ENCODE results near the gene ENPP1. TPM values are rescaled to one million over a fixed set of nuclear protein-coding genes. Genes with fewer than 3 reads are reported as not detected.

Gene ENPP1
- total and polyA plus RNA-seq, 9 of the 15 experiments (the other 6 are each of a cell fraction or from before 2014, with no cell fraction given) = 0.03 to 0.56 (median 0.14) TPM

DNA sequence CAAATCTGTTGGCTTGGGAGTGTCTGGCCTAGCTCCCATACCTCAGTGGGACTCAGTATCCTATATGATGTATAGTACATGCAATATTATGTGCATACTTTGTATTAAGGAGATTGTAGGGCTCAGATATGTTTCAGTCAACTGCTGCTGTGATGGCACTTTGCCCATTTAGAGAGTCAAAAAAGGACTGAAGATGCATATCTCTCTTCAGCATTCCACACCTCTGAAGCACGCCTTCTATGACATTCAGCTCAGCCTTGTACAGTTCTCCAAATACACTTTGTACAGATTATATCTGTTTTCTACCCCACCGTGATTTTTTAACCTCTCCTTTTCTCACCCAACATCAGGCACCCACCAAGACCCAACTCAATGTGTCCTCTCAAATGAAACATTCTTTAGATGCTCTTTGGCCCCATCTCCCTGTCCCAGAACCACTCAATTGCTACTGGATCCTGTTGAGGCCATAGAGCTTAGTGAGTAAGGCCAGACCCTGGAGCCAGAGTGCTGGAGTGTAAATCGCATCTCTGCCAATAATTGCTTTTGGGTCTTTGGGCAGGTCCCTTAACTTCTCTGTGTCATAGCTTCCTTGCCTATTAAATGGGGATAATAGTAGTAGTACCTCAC is 15.6 kb downstream of the ENPP1 start:
- Histone ChIP-seq H4K20me1 (replicated peaks; ENCODE audit: control insufficient read depth, insufficient read depth, low read length) (no peaks in the 10 kb centered on the region), H3K9me1 (ENCODE audit: control insufficient read depth, insufficient read depth, low read length) (no peaks in the 10 kb centered on the region), H3K9ac (ENCODE audit: insufficient read depth in 1 of 2, low read depth in 2 of 2, low read length in 2 of 2) (no peak overlapping the region), H3K79me2 (ENCODE audit: control insufficient read depth, insufficient read depth, low read length) (no peaks in the 10 kb centered on the region), H3K9me3 (replicated peaks; ENCODE audit: control insufficient read depth, insufficient read depth, low read depth, low read length) (no peaks in the 10 kb centered on the region), H3K36me3 (ENCODE audit: control insufficient read depth, insufficient read depth, low read length) (no peaks in the 10 kb centered on the region), H3K27ac (ENCODE audit: extremely low read depth, low read depth, low read length) (no peak overlapping the region), H2AFZ (ENCODE audit: low read depth, low read length) (no peak overlapping the region), H3K4me3 (no peak overlapping the region), H3K4me2 (ENCODE audit: insufficient read depth, low read length) (no peak overlapping the region), H3K27me3 (ENCODE audit: control insufficient read depth in 2 of 2, insufficient read depth in 2 of 2, low read length in 2 of 2) (no peaks in the 10 kb centered on the region; a peak in 3 of 5 replicates), H3K4me1 (replicated peaks in 1 of 2; ENCODE audit: control insufficient read depth in 2 of 2, insufficient read depth in 2 of 2, low read length in 2 of 2) (peaks cover 0 to 8% of the 10 kb centered on the region in 2 experiments; a peak in 1 of 5 replicates)
- intact Hi-C loops (cut with micrococcal nuclease) = no loop called here
- no peak for ATAC-seq
- DNase-seq (ENCODE audit: extremely low read depth in 1 of 4, low spot score in 3 of 4) = no peak
- ChIA-PET POLR2A (no interaction called here), CTCF (ENCODE audit: low intra/inter-chr PET ratio) (no interaction called here)
- in situ Hi-C loops (cut with MboI) = no loop called here
- no TSS peak for BruUV-seq (replicated peaks)
- 0% methylated on average over 3 of the region's 3 CpGs for WGBS (ENCODE audit: insufficient coverage, low coverage, missing lambda C conversion rate)
- TF ChIP-seq, protein P1, sequence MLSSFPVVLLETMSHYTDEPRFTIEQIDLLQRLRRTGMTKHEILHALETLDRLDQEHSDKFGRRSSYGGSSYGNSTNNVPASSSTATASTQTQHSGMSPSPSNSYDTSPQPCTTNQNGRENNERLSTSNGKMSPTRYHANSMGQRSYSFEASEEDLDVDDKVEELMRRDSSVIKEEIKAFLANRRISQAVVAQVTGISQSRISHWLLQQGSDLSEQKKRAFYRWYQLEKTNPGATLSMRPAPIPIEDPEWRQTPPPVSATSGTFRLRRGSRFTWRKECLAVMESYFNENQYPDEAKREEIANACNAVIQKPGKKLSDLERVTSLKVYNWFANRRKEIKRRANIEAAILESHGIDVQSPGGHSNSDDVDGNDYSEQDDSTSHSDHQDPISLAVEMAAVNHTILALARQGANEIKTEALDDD (IDR thresholded peaks at IDR 0.05) = no peak
- TF ChIP-seq E2F1 (CRISPR knock-in tag; IDR thresholded peaks at IDR 0.05) (no peak), POLR2H (tag; IDR thresholded peaks at IDR 0.05; ENCODE audit: low read depth) (no peak), ESRRA (IDR thresholded peaks at IDR 0.05; ENCODE audit: borderline replicate concordance, low read depth) (no peak), MEF2A (IDR thresholded peaks at IDR 0.05; ENCODE audit: control insufficient read depth, low read depth, low read length) (no peak), MYC (IDR thresholded peaks at IDR 0.05; ENCODE audit: low read depth, low read length) (no peak), MYC (CRISPR knock-in tag; IDR thresholded peaks at IDR 0.05; ENCODE audit: borderline replicate concordance, low read depth) (no peak)
- FAIRE-seq = no peak

Measured in K562 (cell line).